Lung (tissue), 12 donors: ENCODE results near the gene ERC2. TPM values are rescaled to one million over a fixed set of nuclear protein-coding genes. Genes with fewer than 3 reads are reported as not detected.

Experiments
- ATAC-seq: fragments of 200-7000 bp; cut with Tn5 transposase; one replicate; pipeline ENCODE4 v1.9.1; 2020; ENCODE audit warnings: moderate number of reproducible peaks; ENCODE audit not compliant: insufficient read depth, low FRiP score
- DNase-seq, 3 donors: peaks; one replicate each; pipeline ENCODE4 v3.0.0-alpha.2; 2013 to 2017
- H3K27ac ChIP-seq, 2 donors: one replicate each; pipeline ENCODE4 v1.5.1; 2013; ENCODE audit warnings: mild to moderate bottlenecking in 2 of 2, moderate library complexity in 2 of 2, control low read depth in 1 of 2, inconsistent platforms in 1 of 2, low read depth in 1 of 2, low read length in 1 of 2
- H3K27me3 ChIP-seq, 3 donors: one replicate each; pipeline ENCODE4 v1.5.1; 2013; ENCODE audit warnings: low read length in 2 of 3; ENCODE audit not compliant: control insufficient read depth in 3 of 3, insufficient read depth in 3 of 3
- H3K36me3 ChIP-seq, 4 donors: one replicate each; pipeline ENCODE4 v1.5.1; 2013; ENCODE audit warnings: low read length in 4 of 4, mild to moderate bottlenecking in 1 of 4, moderate library complexity in 1 of 4; ENCODE audit not compliant: control insufficient read depth in 4 of 4, insufficient read depth in 4 of 4
- H3K4me1 ChIP-seq, 5 donors: one replicate each; pipeline ENCODE4 v1.5.1; 2013; ENCODE audit warnings: low read length in 5 of 5, mild to moderate bottlenecking in 2 of 5, moderate library complexity in 1 of 5; ENCODE audit not compliant: control insufficient read depth in 5 of 5, insufficient read depth in 5 of 5
- H3K4me3 ChIP-seq: one replicate; pipeline ENCODE4 v1.5.1; 2013; ENCODE audit warnings: mild to moderate bottlenecking, control low read depth, moderate library complexity
- H3K9ac ChIP-seq, 2 donors: one replicate each; pipeline ENCODE4 v1.5.1; 2013; ENCODE audit warnings: low read length in 2 of 2, control low read depth in 1 of 2; ENCODE audit not compliant: insufficient read depth in 1 of 2
- H3K9me3 ChIP-seq, 4 donors: one replicate each; pipeline ENCODE4 v1.5.1; 2013; ENCODE audit warnings: low read length in 3 of 4, mild to moderate bottlenecking in 1 of 4, moderate library complexity in 1 of 4; ENCODE audit not compliant: control insufficient read depth in 4 of 4, insufficient read depth in 3 of 4
- WGBS, 2 donors: extraction: QIAGEN DNeasy Blood & Tissue Kit; methylation state at CpG; one replicate each; pipeline ENCODE4 v1.1.7; 2013; 5-methylcytosine and 5-hydroxymethylcytosine counted together
- polyA plus RNA-seq, 2 donors: library from polyadenylated mRNA; stranded (reverse); fragments of 200-250 nt; gene quantifications; one replicate each; pipeline ENCODE4 v1.2.1, GENCODE V29; 2013
- total RNA-seq, 2 donors: library from RNA; depleted of rRNA in 1 of 2; stranded (reverse); fragments of >200 nt in 1 of 2; gene quantifications; one replicate each; pipeline ENCODE4 v1.2.1, GENCODE V29; 2014 to 2021
- TF ChIP-seq, protein P1 (sequence below): IDR thresholded peaks from 2 replicates; pipeline ENCODE4 v1.5.1; 2012; ENCODE audit warnings: mild to moderate bottlenecking; ENCODE audit errors: control extremely low read depth, extremely low read depth
- donor health status: control.
- donor health status: control.
- donor health status: Bipolar disorder and iron deficiency.
- donor health status: healthy.
- donor health status: DM: yes; HTN: yes; CAD: no.

The ERC2 gene
- total and polyA plus RNA-seq, 4 donors: 0.20 to 3.5 (median 0.97) TPM

DNA sequence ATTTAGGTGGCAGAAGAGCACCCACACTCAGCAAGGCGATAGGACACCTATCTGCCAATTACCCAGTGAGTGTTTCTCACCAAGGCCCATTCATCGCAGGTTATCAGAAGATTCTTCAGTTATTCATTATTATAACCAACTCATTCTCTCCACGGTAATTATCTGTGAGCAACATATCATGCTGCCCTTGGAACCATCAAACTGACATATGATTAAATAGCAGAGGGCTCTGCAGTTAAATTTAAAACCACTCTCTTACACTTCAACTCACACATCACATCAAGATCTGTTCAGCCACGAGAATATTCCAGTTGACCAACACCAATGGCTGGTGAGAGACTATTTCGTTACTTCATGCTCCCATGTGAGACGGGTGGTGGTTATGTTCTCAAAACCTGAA, 489.3 kb downstream of the ERC2 start:
- TF ChIP-seq, protein P1, sequence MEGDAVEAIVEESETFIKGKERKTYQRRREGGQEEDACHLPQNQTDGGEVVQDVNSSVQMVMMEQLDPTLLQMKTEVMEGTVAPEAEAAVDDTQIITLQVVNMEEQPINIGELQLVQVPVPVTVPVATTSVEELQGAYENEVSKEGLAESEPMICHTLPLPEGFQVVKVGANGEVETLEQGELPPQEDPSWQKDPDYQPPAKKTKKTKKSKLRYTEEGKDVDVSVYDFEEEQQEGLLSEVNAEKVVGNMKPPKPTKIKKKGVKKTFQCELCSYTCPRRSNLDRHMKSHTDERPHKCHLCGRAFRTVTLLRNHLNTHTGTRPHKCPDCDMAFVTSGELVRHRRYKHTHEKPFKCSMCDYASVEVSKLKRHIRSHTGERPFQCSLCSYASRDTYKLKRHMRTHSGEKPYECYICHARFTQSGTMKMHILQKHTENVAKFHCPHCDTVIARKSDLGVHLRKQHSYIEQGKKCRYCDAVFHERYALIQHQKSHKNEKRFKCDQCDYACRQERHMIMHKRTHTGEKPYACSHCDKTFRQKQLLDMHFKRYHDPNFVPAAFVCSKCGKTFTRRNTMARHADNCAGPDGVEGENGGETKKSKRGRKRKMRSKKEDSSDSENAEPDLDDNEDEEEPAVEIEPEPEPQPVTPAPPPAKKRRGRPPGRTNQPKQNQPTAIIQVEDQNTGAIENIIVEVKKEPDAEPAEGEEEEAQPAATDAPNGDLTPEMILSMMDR: no peak
- no peak overlapping the region for H3K27ac ChIP-seq
- H3K27me3 ChIP-seq: no peaks in the 10 kb centered on the region
- H3K9ac ChIP-seq: no peak overlapping the region
- H3K36me3 ChIP-seq: no peaks in the 10 kb centered on the region
- ATAC-seq: no peak
- H3K4me1 ChIP-seq: no peaks in the 10 kb centered on the region
- 87 to 90% methylated on average over 6 of the region's 6 CpGs for WGBS, 2 donors
- DNase-seq: no peak
- H3K4me3 ChIP-seq: no peak overlapping the region
- H3K9me3 ChIP-seq: no peaks in the 10 kb centered on the region

DNA sequence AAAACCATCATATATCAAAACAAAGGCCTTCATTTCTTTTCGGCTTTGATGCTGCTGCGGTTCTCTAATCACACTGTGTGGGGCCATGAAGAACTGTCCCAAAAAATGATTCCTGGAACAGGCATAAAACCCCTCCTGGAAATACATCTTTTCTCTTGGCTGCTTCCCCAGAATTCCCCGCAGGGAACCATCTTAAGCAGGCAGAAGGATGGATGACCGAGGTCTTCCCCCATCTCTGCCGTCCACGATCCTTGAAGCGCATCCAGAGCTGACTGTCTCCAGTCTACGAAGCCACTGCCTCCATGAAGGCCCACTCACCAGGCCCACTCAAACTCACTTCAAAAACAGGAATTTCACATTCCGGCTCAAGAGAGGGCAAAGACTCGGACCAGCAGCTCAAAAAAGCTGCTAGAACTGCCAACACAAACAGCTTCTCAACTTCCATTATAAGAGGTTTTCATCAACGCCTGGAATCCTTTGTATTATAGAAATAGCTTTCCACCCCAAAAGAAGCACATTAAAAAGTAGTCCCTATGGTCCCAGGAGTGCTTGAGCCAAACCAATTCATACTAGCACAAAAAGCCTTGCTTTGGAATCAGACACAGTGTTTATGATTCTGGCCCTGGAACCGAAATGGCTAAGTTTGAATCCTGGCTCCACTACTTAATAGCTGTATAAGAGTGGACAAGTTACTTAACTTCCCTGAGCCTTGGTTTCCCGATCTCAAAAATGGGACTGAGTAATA, 493.7 kb downstream of the ERC2 start:
- Histone ChIP-seq H3K9me3 (peaks cover 0 to 2% (median 0%) of the 10 kb centered on the region in 4 donors), H3K36me3 (no peaks in the 10 kb centered on the region), H3K27ac (no peak overlapping the region), H3K4me3 (no peak overlapping the region), H3K27me3 (no peaks in the 10 kb centered on the region), H3K9ac (no peak overlapping the region), H3K4me1 (no peaks in the 10 kb centered on the region)
- TF ChIP-seq, protein P1: no peak
- ATAC-seq: no peak
- no peak for DNase-seq
- 83 to 87% methylated on average over 13 of the region's 13 CpGs for WGBS, 2 donors

DNA sequence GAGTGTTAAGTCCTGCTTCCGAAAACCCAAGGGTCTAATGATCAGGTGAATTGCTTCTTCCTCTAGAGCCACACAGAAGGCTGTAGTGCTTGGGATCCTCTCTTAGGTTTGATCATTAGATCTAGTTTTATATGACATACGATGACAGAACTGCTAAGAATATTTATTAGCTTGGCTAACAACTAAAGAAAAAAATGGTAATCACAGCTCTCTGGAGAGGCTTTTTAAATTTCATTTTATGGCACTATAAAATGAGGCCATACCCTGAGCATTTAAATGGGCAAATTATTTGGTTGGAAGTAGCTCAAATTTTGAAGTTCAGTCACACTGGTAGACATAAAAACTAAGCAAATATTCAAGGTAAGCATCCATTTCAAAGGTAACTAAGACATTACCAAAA, 498.6 kb downstream of the ERC2 start:
- Histone ChIP-seq H3K4me1 (no peaks in the 10 kb centered on the region), H3K4me3 (no peak overlapping the region), H3K27me3 (no peaks in the 10 kb centered on the region), H3K9me3 (peaks cover 0 to 2% (median 0%) of the 10 kb centered on the region in 4 donors), H3K9ac (no peak overlapping the region), H3K27ac (no peak overlapping the region), H3K36me3 (no peaks in the 10 kb centered on the region)
- no peak for ATAC-seq
- 91 to 93% methylated on average over 2 of the region's 2 CpGs for WGBS, 2 donors
- TF ChIP-seq, protein P1: no peak
- no peak for DNase-seq
